Common myeloid progenitor, CD34-positive (primary cell): ENCODE measurements around the gene VILL.

Experiments
- CTCF ChIA-PET: fragments of 350-600 bp; sonication (Branson Sonifier 250); formaldehyde crosslinking; loops from one replicate; lab custom pipeline; 2021; ENCODE audit warnings: antibody characterized with exemption; lab: Charles Lee
- POLR2A ChIA-PET: fragments of 350-600 bp; sonication (Branson Sonifier 250); formaldehyde crosslinking; loops from one replicate; lab custom pipeline; 2021; ENCODE audit warnings: antibody characterized with exemption; lab: Charles Lee
- DNase-seq, 3 donors: peaks; one replicate each; pipeline versions ENCODE4 v3.0.0 to v3.0.0-alpha.2; 2013
- H3K27ac ChIP-seq, 2 experiments: 1 replicate in 1 of 2; 2 replicates in 1 of 2; pipeline ENCODE4 v1.7.0; 2013; ENCODE audit warnings: inconsistent platforms in 2 of 2, low read length in 2 of 2, mild to moderate bottlenecking in 2 of 2, low read depth in 1 of 2, moderate library complexity in 1 of 2; ENCODE audit not compliant: severe bottlenecking in 2 of 2, insufficient read depth in 1 of 2, poor library complexity in 1 of 2
- H3K27me3 ChIP-seq, 5 experiments: replicated peaks in 2 of 5; 1 replicate in 3 of 5; 2 replicates in 2 of 5; pipeline versions ENCODE4 v1.6.1 to v1.7.0; 2013; ENCODE audit warnings: low read length in 4 of 5, mild to moderate bottlenecking in 2 of 5, moderate library complexity in 2 of 5, inconsistent platforms in 1 of 5; ENCODE audit not compliant: insufficient read depth in 5 of 5, control insufficient read depth in 4 of 5
- H3K36me3 ChIP-seq, 4 experiments: 1 replicate in 2 of 4; 2 replicates in 2 of 4; pipeline versions ENCODE4 v1.6.1 to v1.7.0; 2013; ENCODE audit warnings: low read length in 3 of 4, control low read depth in 1 of 4, mild to moderate bottlenecking in 1 of 4; ENCODE audit not compliant: control insufficient read depth in 4 of 4, insufficient read depth in 4 of 4
- H3K4me1 ChIP-seq, 4 experiments: 1 replicate in 3 of 4; 2 replicates in 1 of 4; pipeline versions ENCODE4 v1.6.1 to v1.7.1; 2013; ENCODE audit warnings: low read length in 3 of 4, mild to moderate bottlenecking in 3 of 4, control low read depth in 1 of 4, inconsistent platforms in 1 of 4, moderate library complexity in 1 of 4; ENCODE audit not compliant: control insufficient read depth in 4 of 4, insufficient read depth in 4 of 4; ENCODE audit errors: control extremely low read depth in 1 of 4
- H3K4me3 ChIP-seq, 7 experiments: 1 replicate in 4 of 7; 2 replicates in 3 of 7; pipeline versions ENCODE4 v1.5.1 to v1.7.0; 2013; ENCODE audit warnings: mild to moderate bottlenecking in 7 of 7, low read length in 6 of 7, moderate library complexity in 6 of 7, inconsistent platforms in 2 of 7, low read depth in 2 of 7, control low read depth in 1 of 7; ENCODE audit not compliant: insufficient read depth in 4 of 7, control insufficient read depth in 1 of 7; ENCODE audit errors: extremely low read depth in 1 of 7
- H3K9me3 ChIP-seq, 5 experiments: 1 replicate in 4 of 5; 2 replicates in 1 of 5; pipeline versions ENCODE4 v1.6.1 to v1.7.1; 2013; ENCODE audit warnings: low read length in 4 of 5, mild to moderate bottlenecking in 2 of 5, inconsistent platforms in 1 of 5, low read depth in 1 of 5, moderate library complexity in 1 of 5; ENCODE audit not compliant: control insufficient read depth in 4 of 5, insufficient read depth in 2 of 5; ENCODE audit errors: control extremely low read depth in 1 of 5
- WGBS: methylation state at CpG from one replicate; pipeline ENCODE4 v1.1.5; 2013; ENCODE audit not compliant: insufficient coverage; 5-methylcytosine and 5-hydroxymethylcytosine counted together

VILL gene

DNA sequence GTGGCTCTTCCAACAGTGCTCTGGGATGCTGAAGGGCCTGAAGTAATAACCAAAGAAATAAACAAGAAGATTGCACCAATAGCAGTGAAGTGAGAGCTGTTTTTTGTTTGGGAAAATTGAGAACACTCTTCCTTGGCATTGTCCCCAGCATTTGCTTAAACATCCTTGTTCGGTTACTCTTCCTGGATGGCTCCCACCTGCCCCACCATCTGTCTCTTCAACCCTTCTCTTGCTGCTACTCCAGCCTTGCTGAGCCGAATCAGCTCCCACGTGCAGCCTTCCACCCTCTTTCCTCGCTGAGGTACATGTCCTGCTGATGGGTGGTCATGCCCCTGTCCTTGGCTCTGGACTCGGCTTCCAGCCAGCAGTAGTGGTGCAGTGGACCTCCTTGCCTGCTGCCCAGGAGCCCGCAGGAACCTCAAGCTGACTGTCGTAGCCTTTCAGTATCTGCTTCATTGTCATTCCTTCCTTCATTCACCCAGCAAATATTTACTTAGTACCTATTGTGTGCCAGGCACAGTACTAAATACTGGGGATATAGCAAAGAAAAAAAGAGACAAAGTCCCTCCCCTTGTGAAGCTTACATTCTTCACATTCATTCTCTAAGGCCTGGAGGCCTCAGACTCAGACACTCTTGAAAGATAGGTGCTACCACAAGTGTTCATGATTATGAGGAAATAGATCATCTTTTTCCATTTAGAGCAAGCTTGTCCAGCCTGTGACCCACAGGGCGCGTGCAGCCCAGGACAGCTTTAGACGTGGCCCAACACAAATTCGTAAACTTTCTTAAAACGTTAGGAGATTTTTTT lies 17.1 kb upstream of the VILL start:
- POLR2A ChIA-PET, result no interaction called here
- peaks cover 0 to 3% (median 0%) of the 10 kb centered on the region in 4 experiments for H3K4me1 ChIP-seq
- H3K27me3 ChIP-seq, result no peaks in the 10 kb centered on the region
- peaks cover 12 to 65% (median 24%) of the 10 kb centered on the region in 4 experiments for H3K36me3 ChIP-seq
- no peak for DNase-seq
- no peak overlapping the region for H3K4me3 ChIP-seq
- CTCF ChIA-PET, result interaction anchor here (0.5 to 9.2 kb wide), 21 partner anchors 8 to 237 kb away, joined by 3 to 102 read pairs (median 5); no protein-coding TSS in a partner anchor
- no peak overlapping the region for H3K27ac ChIP-seq
- no peaks in the 10 kb centered on the region for H3K9me3 ChIP-seq
- WGBS, result 100% methylated on average over 8 of the region's 12 CpGs

- DNase-seq, result peak; percentile 72 to 84 (median 79)
- 87% methylated on average over 9 of the region's 9 CpGs for WGBS
- CTCF ChIA-PET, result interaction anchor here (0.8 to 5.0 kb wide), 27 partner anchors 7 to 370 kb away, joined by 3 to 73 read pairs (median 4); no protein-coding TSS in a partner anchor
Observed at GRCh38 chr3:37974121-37975083, 16.2 kb upstream of the VILL start.

DNA sequence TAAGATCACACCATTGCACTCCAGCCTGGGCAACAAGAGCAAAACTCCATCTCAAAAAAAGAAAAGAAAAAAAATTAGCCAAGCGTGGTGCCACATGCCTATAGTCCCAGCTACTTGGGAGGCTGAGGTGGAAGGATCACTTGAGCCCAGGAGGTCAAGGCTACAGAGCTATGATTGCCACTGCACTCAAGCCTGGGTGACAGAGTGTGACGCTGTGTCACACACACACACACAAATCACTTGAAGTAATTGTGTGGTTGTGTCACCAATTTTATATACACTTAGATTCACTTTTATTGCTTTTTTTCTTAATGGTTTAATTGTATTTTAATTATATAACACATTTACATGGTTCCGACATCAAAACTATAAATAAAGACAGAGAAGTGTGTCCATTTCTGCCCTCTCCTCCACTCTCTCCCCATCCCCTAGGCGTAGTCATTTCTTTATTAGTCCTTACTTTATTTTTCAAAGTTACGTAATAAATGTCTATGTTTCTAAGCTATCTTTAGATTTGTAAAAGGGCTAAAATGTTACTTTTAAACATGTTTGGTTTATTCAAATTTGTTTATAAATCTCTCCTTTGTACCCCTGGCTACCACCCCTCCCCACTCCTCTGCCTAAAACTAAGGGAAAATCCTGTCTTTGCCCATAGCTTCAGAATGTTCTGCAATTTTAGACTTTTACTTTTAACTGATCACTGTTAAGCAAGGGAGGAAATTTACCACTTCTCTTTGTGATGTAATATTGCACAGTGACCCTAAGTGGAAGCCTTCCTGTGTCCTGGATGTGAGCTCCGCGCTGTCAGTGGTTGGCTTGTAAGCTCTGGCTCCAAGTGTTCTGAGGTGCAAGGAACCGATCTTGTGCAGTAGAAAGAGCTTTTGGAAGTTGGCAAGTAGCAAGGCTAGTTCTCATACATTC lies 10.8 kb upstream of the VILL start:
- CTCF ChIA-PET, result interaction anchor here (0.6 to 3.5 kb wide), 12 partner anchors 10 to 364 kb away, joined by 3 to 28 read pairs (median 4); no protein-coding TSS in a partner anchor
- Histone ChIP-seq H3K4me3 (no peak overlapping the region), H3K27me3 (no peaks in the 10 kb centered on the region), H3K4me1 (peaks cover 0 to 1% (median 0%) of the 10 kb centered on the region in 4 experiments), H3K27ac (no peak overlapping the region), H3K36me3 (peaks cover 10 to 70% (median 27%) of the 10 kb centered on the region in 4 experiments), H3K9me3 (no peaks in the 10 kb centered on the region)
- no peak for DNase-seq
- POLR2A ChIA-PET, result no interaction called here
- WGBS, result 89% methylated on average over 4 of the region's 8 CpGs

More at GRCh38 chr3:37974121-37975083, 16.2 kb upstream of the VILL start:
- H3K36me3 ChIP-seq, result peaks cover 9 to 64% (median 21%) of the 10 kb centered on the region in 4 experiments
- H3K4me1 ChIP-seq, result peaks cover 0 to 3% (median 0%) of the 10 kb centered on the region in 4 experiments
- H3K27me3 ChIP-seq, result no peaks in the 10 kb centered on the region
- POLR2A ChIA-PET, result no interaction called here
- H3K4me3 ChIP-seq, result no peak overlapping the region
- no peak overlapping the region for H3K27ac ChIP-seq
- no peaks in the 10 kb centered on the region for H3K9me3 ChIP-seq

- Histone ChIP-seq H3K4me3 (no peak overlapping the region), H3K36me3 (peaks cover 9 to 65% (median 23%) of the 10 kb centered on the region in 4 experiments), H3K9me3 (no peaks in the 10 kb centered on the region), H3K27ac (no peak overlapping the region), H3K27me3 (no peaks in the 10 kb centered on the region), H3K4me1 (no peaks in the 10 kb centered on the region)
- WGBS, result 99% methylated on average over 8 of the region's 14 CpGs
- DNase-seq, result no peak
- ChIA-PET CTCF (interaction anchor here (0.6 to 3.5 kb wide), 11 partner anchors 9 to 128 kb away, joined by 3 to 28 read pairs (median 4); no protein-coding TSS in a partner anchor), POLR2A (no interaction called here)
Observed at GRCh38 chr3:37980462-37981347, 9.9 kb upstream of the VILL start.

- 100% methylated on average over 2 of the region's 2 CpGs for whole genome bisulfite sequencing
- no peak for DNase-seq
- ChIA-PET CTCF (interaction anchor here (1.1 to 3.5 kb wide), 6 partner anchors 8 to 126 kb away, joined by 3 to 28 read pairs (median 4); no protein-coding TSS in a partner anchor), POLR2A (no interaction called here)
- no peaks in the 10 kb centered on the region for H3K4me1 ChIP-seq
- H3K36me3 ChIP-seq, result peaks cover 8 to 59% (median 17%) of the 10 kb centered on the region in 4 experiments
- no peak overlapping the region for H3K4me3 ChIP-seq
- H3K9me3 ChIP-seq, result no peaks in the 10 kb centered on the region
- H3K27me3 ChIP-seq, result no peaks in the 10 kb centered on the region
- H3K27ac ChIP-seq, result no peak overlapping the region
Observed at GRCh38 chr3:37981348-37981664, 9.3 kb upstream of the VILL start.
